Measurements from ENCODE around the gene LRRC1.
A peak's percentile ranks its signal among the peaks of the same experiment; 100 is the strongest.

DNA sequence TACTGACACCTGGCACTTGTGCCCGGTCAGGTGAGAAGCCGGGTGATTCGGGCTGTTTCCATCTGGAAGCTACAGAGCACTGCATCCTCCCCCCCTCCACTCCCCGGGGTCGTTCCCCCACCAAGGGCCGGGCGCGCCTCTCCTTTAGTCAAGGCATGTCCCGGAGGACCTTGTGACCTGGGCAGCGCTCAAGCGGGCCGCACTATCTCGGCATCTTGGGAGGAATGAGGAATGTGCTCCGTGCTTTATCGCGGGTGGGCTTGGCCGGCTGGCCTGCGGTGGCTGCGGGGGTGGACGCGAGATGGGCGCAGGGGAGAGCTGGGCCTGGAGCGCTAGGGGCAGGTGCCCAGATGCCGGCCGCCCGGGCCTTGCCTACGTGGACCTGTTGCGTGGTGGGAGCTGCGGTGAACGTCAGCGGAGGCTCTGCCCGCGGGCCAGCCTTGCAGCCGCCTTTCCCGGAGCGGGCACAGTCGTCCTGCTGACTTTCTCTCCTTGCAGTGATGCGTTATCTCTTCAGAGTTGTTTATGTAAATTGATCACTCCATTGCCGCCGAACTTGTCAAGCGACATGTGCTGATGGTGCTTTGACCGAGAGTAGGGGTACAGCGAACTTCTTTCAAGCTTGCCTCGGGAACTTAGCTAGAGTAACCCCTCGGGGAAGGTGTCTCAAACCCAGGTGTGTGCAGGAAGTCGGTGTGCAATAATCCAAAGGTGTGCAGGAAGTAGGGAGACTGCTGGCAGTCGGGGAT, 1.1 kb downstream of the LRRC1 start:
- TF ChIP-seq, protein P1, sequence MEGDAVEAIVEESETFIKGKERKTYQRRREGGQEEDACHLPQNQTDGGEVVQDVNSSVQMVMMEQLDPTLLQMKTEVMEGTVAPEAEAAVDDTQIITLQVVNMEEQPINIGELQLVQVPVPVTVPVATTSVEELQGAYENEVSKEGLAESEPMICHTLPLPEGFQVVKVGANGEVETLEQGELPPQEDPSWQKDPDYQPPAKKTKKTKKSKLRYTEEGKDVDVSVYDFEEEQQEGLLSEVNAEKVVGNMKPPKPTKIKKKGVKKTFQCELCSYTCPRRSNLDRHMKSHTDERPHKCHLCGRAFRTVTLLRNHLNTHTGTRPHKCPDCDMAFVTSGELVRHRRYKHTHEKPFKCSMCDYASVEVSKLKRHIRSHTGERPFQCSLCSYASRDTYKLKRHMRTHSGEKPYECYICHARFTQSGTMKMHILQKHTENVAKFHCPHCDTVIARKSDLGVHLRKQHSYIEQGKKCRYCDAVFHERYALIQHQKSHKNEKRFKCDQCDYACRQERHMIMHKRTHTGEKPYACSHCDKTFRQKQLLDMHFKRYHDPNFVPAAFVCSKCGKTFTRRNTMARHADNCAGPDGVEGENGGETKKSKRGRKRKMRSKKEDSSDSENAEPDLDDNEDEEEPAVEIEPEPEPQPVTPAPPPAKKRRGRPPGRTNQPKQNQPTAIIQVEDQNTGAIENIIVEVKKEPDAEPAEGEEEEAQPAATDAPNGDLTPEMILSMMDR (conservative IDR thresholded peaks at IDR 0.05; ENCODE audit: low read depth in 2 of 2), result no peak
- TF ChIP-seq EZH2 (IDR thresholded peaks at IDR 0.05; ENCODE audit: low read depth, unreplicated experiment) (peak; percentile 26), POLR2AphosphoS5 (IDR thresholded peaks at IDR 0.05; ENCODE audit: low read depth) (no peak), EZH2phosphoT487 (IDR thresholded peaks at IDR 0.05; ENCODE audit: unreplicated experiment) (no peak), CREB1 (CRISPR knock-in tag; IDR thresholded peaks at IDR 0.05; ENCODE audit: low read depth) (0 out of 2 replicates have a peak, but pooled peaks have one; percentile 20), STAT1 (IDR thresholded peaks at IDR 0.05; ENCODE audit: unreplicated experiment) (no peak), ZNF331 (CRISPR knock-in tag; IDR thresholded peaks at IDR 0.05; ENCODE audit: low read depth) (no peak)
- TF ChIP-seq, protein P2, sequence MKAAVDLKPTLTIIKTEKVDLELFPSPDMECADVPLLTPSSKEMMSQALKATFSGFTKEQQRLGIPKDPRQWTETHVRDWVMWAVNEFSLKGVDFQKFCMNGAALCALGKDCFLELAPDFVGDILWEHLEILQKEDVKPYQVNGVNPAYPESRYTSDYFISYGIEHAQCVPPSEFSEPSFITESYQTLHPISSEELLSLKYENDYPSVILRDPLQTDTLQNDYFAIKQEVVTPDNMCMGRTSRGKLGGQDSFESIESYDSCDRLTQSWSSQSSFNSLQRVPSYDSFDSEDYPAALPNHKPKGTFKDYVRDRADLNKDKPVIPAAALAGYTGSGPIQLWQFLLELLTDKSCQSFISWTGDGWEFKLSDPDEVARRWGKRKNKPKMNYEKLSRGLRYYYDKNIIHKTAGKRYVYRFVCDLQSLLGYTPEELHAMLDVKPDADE (IDR thresholded peaks at IDR 0.05), result no peak
- TF ChIP-seq, protein P3, sequence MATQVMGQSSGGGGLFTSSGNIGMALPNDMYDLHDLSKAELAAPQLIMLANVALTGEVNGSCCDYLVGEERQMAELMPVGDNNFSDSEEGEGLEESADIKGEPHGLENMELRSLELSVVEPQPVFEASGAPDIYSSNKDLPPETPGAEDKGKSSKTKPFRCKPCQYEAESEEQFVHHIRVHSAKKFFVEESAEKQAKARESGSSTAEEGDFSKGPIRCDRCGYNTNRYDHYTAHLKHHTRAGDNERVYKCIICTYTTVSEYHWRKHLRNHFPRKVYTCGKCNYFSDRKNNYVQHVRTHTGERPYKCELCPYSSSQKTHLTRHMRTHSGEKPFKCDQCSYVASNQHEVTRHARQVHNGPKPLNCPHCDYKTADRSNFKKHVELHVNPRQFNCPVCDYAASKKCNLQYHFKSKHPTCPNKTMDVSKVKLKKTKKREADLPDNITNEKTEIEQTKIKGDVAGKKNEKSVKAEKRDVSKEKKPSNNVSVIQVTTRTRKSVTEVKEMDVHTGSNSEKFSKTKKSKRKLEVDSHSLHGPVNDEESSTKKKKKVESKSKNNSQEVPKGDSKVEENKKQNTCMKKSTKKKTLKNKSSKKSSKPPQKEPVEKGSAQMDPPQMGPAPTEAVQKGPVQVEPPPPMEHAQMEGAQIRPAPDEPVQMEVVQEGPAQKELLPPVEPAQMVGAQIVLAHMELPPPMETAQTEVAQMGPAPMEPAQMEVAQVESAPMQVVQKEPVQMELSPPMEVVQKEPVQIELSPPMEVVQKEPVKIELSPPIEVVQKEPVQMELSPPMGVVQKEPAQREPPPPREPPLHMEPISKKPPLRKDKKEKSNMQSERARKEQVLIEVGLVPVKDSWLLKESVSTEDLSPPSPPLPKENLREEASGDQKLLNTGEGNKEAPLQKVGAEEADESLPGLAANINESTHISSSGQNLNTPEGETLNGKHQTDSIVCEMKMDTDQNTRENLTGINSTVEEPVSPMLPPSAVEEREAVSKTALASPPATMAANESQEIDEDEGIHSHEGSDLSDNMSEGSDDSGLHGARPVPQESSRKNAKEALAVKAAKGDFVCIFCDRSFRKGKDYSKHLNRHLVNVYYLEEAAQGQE (IDR thresholded peaks at IDR 0.05; ENCODE audit: unreplicated experiment), result no peak
